Activated CD4-positive, alpha-beta T cell treated with anti-CD3 and anti-CD28 coated beads for 36 hours (primary cell): Measurements from ENCODE around the gene CD8B. TPM values are rescaled to one million over a fixed set of nuclear protein-coding genes. Genes with fewer than 3 reads are reported as not detected.
"Not testable (repeated sequence)": the region's sequence is repeated elsewhere in the genome, so short reads cannot be mapped to it uniquely, and the experiment has no call there.

Experiments
- ATAC-seq: fragments of 200-7000 bp; cut with Tn5 transposase; one replicate; pipeline ENCODE4 v1.10.0; 2021; ENCODE audit warnings: mild to moderate bottlenecking, moderate library complexity
- CTCF ChIA-PET: fragments of 350-600 bp; sonication (Branson Sonifier 250); formaldehyde crosslinking; loops from one replicate; lab custom pipeline; 2021; ENCODE audit warnings: antibody characterized with exemption; lab: Charles Lee
- POLR2A ChIA-PET: fragments of 350-600 bp; sonication (Branson Sonifier 250); formaldehyde crosslinking; loops from one replicate; lab custom pipeline; 2021; ENCODE audit warnings: antibody characterized with exemption, inconsistent platforms; lab: Charles Lee
- DNase-seq: peaks from one replicate; pipeline ENCODE4 v3.0.0-alpha.2; 2020
- H3K27ac Mint-ChIP-seq: one replicate; pipeline ENCODE4 v1.8.0; 2021; ENCODE audit warnings: mixed read lengths
- H3K27me3 Mint-ChIP-seq: one replicate; pipeline ENCODE4 v1.8.0; 2021; ENCODE audit warnings: mixed read lengths
- H3K36me3 Mint-ChIP-seq: one replicate; pipeline ENCODE4 v1.8.0; 2021; ENCODE audit warnings: low read depth, mixed read lengths
- H3K4me1 Mint-ChIP-seq: one replicate; pipeline ENCODE4 v1.8.0; 2021; ENCODE audit warnings: mixed read lengths
- H3K4me3 Mint-ChIP-seq: one replicate; pipeline ENCODE4 v1.8.0; 2021; ENCODE audit warnings: mild to moderate bottlenecking, moderate library complexity, mixed read lengths
- H3K9me3 Mint-ChIP-seq: one replicate; pipeline ENCODE4 v1.8.0; 2021; ENCODE audit warnings: low read depth, mixed read lengths
- intact Hi-C, 2 experiments: fragments of 100-400 bp; cut with DNase I in 1 of 2; cut with micrococcal nuclease in 1 of 2; formaldehyde crosslinking; loops; one replicate each; pipeline versions ENCODE4 v1.14.2 to v1.15.1; 2022 to 2024; cut with DNase I, micrococcal nuclease
- total RNA-seq, 2 experiments: library from RNA; stranded (reverse); gene quantifications; one replicate each; pipeline ENCODE4 v1.2.3, GENCODE V29; 2021

Gene CD8B
- total RNA-seq, result 1 to 10 TPM; 2.1 to 2.3 TPM

DNA sequence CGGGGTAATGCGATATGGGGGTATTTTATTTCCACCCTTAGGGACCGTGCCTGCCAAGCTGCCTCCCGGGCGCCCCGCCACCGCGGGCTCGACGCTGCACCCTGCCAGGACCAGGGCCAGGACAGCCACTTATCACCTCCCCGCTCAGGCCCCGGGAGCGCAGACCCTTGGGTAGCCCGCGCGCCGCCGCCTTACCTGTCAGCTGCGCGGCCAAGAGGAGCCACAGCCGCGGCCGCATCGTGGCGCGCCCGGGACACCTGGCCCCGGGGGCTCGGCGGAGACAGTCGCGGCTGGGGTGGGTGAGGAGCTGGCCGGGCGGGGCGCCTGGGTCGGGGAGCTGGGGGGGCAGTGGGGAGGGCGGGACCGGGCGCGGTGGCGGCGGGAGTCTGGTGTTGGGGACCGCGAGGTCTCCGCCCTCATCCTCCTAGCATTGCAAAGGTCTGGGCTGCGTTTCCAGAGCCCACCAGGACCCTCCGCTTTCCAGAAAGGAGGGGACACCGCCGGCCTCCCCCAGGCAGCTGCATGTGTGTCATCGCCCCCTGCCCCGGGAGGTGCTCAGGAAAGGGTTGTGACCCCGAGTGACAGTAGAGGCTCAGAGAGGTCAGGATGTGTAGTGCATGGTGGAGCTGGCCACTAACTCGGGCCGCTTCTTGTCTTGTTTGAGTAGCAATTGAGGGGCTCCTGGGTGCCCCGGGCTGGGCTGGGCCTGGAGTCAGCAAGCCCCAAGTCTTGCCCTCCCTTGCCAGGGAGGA, at the start of gene CD8B:
Gene CD8B (minus strand): TSS at position 259 of the 752 bp plus-strand sequence. CDS start 21 bp downstream, at position 238.
- H3K27me3 Mint-ChIP-seq, H3K27ac Mint-ChIP-seq, H3K4me1 Mint-ChIP-seq, CTCF ChIA-PET, H3K36me3 Mint-ChIP-seq, DNase-seq, H3K9me3 Mint-ChIP-seq, intact Hi-C loops, POLR2A ChIA-PET: not testable (repeated sequence)
- H3K4me3 Mint-ChIP-seq, result peak within 1 kb of the TSS; percentile 28
- peak; percentile 42 for ATAC-seq

DNA sequence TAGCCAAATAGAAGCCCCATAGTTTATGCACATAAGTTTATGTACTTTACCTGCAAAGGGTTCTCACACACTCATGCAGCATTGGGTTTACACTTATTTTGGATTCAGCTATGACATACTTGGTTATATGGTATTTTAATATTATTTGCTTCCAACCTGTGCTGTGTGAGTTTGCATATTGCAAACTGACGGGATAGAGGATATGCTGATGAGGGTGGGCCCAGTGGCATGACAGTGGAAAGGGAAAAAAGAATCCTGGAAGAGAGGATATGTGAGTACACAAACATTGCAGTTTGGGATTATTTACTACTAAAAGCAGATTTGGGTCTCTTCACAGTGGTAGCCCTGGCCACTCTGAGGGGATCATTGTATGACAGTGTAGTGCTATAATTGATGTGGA, 44.2 kb upstream of the CD8B start:
- H3K4me1 Mint-ChIP-seq, CTCF ChIA-PET, H3K4me3 Mint-ChIP-seq, H3K9me3 Mint-ChIP-seq, H3K27me3 Mint-ChIP-seq, ATAC-seq, H3K36me3 Mint-ChIP-seq, POLR2A ChIA-PET, intact Hi-C loops, H3K27ac Mint-ChIP-seq, DNase-seq: not testable (repeated sequence)

DNA sequence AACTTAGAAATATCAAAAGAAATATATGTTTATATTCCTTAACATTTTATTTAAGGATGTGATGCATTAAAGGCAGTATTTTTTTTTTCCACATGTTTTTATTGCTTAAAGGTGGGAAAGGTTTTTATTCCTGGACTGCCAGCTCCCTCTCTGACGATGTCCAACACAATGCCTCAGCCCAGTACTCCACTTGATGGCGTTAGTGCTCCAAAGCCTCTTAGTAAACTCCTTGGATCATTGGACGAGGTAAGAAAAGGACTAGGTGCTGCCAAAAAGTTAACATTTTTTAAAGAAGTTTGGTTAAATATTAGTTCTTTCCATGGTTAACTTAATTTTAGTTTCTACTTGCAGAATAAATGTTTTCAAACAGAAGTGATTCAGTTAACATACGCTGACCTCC, 39.0 kb upstream of the CD8B start:
- POLR2A ChIA-PET, H3K9me3 Mint-ChIP-seq, intact Hi-C loops, CTCF ChIA-PET, H3K27ac Mint-ChIP-seq, H3K27me3 Mint-ChIP-seq, H3K36me3 Mint-ChIP-seq, H3K4me3 Mint-ChIP-seq, ATAC-seq, H3K4me1 Mint-ChIP-seq: not testable (repeated sequence)
- DNase-seq, result peak; percentile 20

DNA sequence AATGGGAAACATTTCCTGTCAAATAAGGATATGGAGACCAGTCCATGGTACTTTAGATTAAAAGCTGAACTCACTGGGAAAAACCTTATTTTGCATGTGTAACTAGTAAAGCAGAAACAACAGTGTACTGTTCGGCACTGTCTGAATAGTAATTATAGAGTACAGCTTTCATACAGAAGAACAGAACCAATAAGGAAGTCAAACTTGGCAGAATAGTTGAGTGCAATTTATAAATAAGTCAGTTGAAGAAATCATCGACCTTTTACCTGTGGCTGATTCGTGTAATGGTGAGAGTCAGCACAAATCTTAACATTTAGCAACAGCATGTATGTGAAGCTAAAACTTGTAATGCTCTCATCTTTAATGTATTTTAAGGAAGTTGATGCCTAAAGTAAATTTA, 24.3 kb upstream of the CD8B start:
- H3K9me3 Mint-ChIP-seq, H3K27me3 Mint-ChIP-seq, intact Hi-C loops, CTCF ChIA-PET, H3K27ac Mint-ChIP-seq, H3K4me3 Mint-ChIP-seq, H3K4me1 Mint-ChIP-seq, DNase-seq, H3K36me3 Mint-ChIP-seq, ATAC-seq, POLR2A ChIA-PET: not testable (repeated sequence)

DNA sequence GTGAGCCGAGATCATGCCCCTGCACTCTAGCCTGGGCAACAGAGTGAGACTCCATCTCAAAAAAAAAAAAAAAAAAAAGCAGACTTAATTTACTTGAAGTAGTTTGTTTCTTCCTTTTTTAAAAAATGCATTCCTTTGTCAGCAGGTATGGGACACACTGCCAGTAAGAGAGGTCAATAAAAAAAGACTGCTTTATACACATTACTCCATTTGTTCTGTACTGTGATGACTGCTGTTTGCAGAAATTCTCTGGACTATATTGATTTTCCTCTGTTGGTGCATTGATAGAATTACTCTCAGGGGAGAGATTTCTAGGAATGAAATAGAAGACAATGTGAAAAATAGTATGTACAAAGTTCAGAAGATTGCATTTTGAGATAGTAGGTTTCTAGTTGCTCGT, 21.2 kb upstream of the CD8B start:
- H3K4me1 Mint-ChIP-seq, intact Hi-C loops, H3K9me3 Mint-ChIP-seq, POLR2A ChIA-PET, H3K27me3 Mint-ChIP-seq, H3K36me3 Mint-ChIP-seq, H3K4me3 Mint-ChIP-seq, DNase-seq, CTCF ChIA-PET, H3K27ac Mint-ChIP-seq, ATAC-seq: not testable (repeated sequence)

DNA sequence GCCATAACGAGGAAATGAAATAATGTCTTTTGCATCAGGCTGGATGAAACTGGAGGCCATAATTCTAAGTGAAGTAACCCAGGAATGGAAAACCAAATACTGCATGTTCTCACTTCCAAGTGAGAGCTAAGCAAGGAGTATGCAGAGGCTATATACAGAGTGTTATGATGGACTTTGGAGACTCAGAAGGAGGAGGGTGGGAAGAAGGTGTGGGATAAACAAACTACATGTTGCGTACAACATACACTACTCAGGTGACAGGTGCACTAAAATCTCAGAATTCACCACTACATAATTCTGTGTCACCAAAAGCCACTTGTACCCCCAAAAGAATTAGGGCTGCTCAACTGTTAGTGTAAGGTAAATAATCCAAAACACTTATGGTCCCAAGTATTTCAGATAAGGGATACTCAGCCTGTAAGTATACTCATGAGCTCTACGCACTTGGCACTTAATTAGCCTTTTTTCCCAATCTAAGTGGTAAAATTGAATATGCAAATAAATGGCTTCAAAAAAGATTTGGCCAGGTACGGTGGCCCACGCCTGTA, 20.5 kb upstream of the CD8B start:
- intact Hi-C loops, H3K27ac Mint-ChIP-seq, DNase-seq, H3K4me1 Mint-ChIP-seq, H3K36me3 Mint-ChIP-seq, CTCF ChIA-PET, ATAC-seq, POLR2A ChIA-PET, H3K4me3 Mint-ChIP-seq, H3K9me3 Mint-ChIP-seq, H3K27me3 Mint-ChIP-seq: not testable (repeated sequence)

DNA sequence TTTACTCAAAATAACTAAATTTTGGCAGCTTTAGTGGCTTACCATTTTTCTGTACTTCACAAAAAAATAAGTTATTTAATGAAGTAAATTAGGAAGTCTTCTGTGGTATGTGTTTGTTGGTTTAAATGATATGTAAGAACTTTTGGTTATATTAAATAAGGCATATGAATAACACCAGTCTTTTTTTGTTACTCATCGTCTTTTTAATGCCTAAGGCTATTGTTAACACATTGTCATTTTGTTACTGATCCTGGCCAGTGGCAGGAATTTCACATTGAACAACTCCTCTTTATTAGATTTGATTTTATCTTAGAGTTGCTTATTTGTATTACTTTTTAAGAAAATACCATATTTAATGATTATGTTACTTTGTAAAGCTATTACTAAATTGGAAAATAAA, 17.3 kb upstream of the CD8B start:
- intact Hi-C loops, CTCF ChIA-PET, H3K27me3 Mint-ChIP-seq, H3K9me3 Mint-ChIP-seq, ATAC-seq, H3K27ac Mint-ChIP-seq, POLR2A ChIA-PET, H3K36me3 Mint-ChIP-seq, H3K4me3 Mint-ChIP-seq, DNase-seq, H3K4me1 Mint-ChIP-seq: not testable (repeated sequence)

DNA sequence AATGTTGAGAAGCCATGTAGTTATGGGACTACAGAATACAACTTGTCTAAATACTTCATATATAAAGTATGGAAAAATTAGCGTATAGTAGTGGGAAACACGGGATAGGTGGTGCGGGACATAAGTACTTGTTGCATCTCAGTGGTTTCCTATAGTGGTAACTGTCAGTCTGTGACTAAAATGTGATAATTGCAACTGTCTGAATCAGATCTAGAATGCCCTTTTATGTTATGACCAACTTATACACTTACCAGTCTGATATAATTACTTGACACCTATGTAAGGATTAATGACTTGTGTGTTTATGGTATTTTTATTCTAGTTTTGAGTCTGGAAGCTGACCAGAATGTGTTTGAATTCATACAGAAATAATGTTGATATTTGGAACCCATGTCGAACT, 9.3 kb upstream of the CD8B start:
- H3K4me1 Mint-ChIP-seq, H3K4me3 Mint-ChIP-seq, POLR2A ChIA-PET, intact Hi-C loops, CTCF ChIA-PET, H3K27ac Mint-ChIP-seq, H3K27me3 Mint-ChIP-seq, DNase-seq, H3K9me3 Mint-ChIP-seq, H3K36me3 Mint-ChIP-seq: not testable (repeated sequence)
- peak; percentile 51 for ATAC-seq

DNA sequence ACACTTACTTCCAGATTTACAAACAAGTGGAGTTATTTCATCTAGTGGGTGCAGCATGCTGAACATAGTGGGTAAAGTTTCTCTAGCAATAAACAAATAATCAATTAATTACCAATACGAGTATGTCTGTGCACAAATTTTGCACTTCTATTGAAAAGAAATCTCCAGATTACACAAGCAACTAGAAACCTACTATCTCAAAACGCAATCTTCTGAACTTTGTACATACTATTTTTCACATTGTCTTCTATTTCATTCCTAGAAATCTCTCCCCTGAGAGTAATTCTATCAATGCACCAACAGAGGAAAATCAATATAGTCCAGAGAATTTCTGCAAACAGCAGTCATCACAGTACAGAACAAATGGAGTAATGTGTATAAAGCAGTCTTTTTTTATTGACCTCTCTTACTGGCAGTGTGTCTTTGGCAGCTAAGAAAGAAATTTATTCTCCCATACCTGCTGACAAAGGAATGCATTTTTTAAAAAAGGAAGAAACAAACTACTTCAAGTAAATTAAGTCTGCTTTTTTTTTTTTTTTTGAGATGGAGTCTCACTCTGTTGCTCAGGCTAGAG, 7.3 kb upstream of the CD8B start:
- H3K4me3 Mint-ChIP-seq, CTCF ChIA-PET, H3K27ac Mint-ChIP-seq, DNase-seq, H3K4me1 Mint-ChIP-seq, H3K27me3 Mint-ChIP-seq, ATAC-seq, POLR2A ChIA-PET, intact Hi-C loops, H3K9me3 Mint-ChIP-seq, H3K36me3 Mint-ChIP-seq: not testable (repeated sequence)

DNA sequence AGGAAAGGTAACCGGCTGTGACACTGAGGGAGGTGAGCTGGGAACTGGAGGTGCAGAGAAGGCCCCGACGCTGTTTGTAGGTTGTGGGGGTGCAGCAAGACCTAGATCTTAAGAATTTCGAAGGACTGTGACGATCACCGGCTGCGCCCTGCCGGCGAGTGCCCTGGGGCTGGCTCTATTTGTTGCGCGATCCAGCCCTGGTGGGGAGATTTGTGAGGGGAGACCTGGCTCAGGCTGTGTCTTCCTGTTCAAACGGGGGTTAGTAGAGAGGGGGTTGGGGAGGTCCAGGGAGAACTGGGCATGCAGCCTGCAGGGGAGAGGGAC, 656 bp upstream of the CD8B start:
- ATAC-seq, CTCF ChIA-PET, H3K4me1 Mint-ChIP-seq, H3K9me3 Mint-ChIP-seq, H3K27me3 Mint-ChIP-seq, H3K27ac Mint-ChIP-seq, DNase-seq, intact Hi-C loops, H3K4me3 Mint-ChIP-seq, POLR2A ChIA-PET, H3K36me3 Mint-ChIP-seq: not testable (repeated sequence)

DNA sequence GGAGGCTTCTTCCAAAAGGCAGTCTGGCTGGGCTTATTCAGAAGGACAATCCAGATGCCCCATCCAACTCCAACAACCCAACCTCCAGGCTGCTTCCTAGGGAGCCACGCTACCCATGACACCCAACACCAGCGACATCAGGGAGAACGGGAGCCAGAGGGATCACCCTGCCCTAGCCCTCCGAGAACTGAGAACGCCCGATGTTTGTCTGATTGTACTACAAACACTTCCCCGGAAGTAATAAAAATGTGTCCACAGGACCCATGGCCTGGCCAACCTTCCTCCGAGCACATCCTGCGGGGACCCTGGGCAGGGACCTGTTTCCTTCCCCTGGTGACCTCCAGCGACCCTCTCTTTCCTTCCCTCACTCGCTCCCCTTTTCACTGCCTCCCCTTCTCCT, 511 bp downstream of the CD8B start:
- DNase-seq, CTCF ChIA-PET, intact Hi-C loops, POLR2A ChIA-PET, H3K9me3 Mint-ChIP-seq, ATAC-seq, H3K4me1 Mint-ChIP-seq, H3K27me3 Mint-ChIP-seq, H3K36me3 Mint-ChIP-seq, H3K27ac Mint-ChIP-seq: not testable (repeated sequence)
- peak overlapping the region; percentile 28 for H3K4me3 Mint-ChIP-seq

DNA sequence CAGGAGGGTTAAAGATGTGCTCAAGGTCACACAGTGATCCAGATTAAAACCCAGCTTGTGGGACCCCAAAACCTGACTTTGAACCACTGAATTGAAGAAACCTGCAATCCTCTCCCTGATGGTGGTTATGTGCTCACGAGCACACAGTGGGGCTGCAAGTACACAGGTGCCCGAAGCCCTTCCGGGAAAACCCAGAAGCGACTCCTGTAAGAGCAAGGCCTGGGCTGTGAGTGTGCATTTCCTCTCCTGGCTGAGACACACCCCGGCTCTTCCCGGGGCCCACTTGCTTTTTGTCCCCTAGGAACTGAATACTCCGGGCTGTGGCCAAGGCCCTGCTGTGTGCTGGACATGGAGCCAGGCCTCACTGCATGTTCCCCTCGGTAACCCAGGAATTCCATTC, 1.1 kb downstream of the CD8B start:
- intact Hi-C loops, DNase-seq, H3K36me3 Mint-ChIP-seq, H3K4me1 Mint-ChIP-seq, ATAC-seq, H3K27ac Mint-ChIP-seq, H3K9me3 Mint-ChIP-seq, CTCF ChIA-PET, POLR2A ChIA-PET, H3K27me3 Mint-ChIP-seq: not testable (repeated sequence)
- H3K4me3 Mint-ChIP-seq, result peak overlapping the region; percentile 28
